CD14-positive monocyte (primary cell): ENCODE data around the gene RAI14. TPM values are rescaled to one million over a fixed set of nuclear protein-coding genes. Genes with fewer than 3 reads are reported as not detected.
"Not testable (repeated sequence)": the region's sequence is repeated elsewhere in the genome, so short reads cannot be mapped to it uniquely, and the experiment has no call there.

ENCODE experiments used
- DNase-seq, 3 donors: peaks; one replicate each; pipeline ENCODE4 v3.0.0-alpha.2; 2011 to 2022
- H2AFZ ChIP-seq: 2 replicates; pipeline ENCODE4 v1.6.0; 2012; ENCODE audit warnings: mild to moderate bottlenecking, low read depth, low read length, inconsistent platforms; ENCODE audit not compliant: insufficient read depth, poor library complexity, severe bottlenecking
- H3K27ac ChIP-seq, 2 donors: 1 replicate in 1 of 2; 2 replicates in 1 of 2; pipeline ENCODE4 v1.5.1; 2012 to 2013; ENCODE audit warnings: low read length in 2 of 2, control low read depth in 1 of 2, inconsistent platforms in 1 of 2, low read depth in 1 of 2, mild to moderate bottlenecking in 1 of 2
- H3K27me3 ChIP-seq, 2 donors: one replicate each; pipeline versions ENCODE4 v1.6.0 to v1.6.1; 2011 to 2013; ENCODE audit warnings: low read length in 2 of 2; ENCODE audit not compliant: control insufficient read depth in 2 of 2, insufficient read depth in 2 of 2
- H3K36me3 ChIP-seq, 2 donors: replicated peaks in 1 of 2; 1 replicate in 1 of 2; 2 replicates in 1 of 2; pipeline versions ENCODE4 v1.5.1 to v1.6.1; 2012 to 2013; ENCODE audit warnings: low read length in 2 of 2, control low read depth in 1 of 2, inconsistent platforms in 1 of 2, mild to moderate bottlenecking in 1 of 2; ENCODE audit not compliant: insufficient read depth in 2 of 2, control insufficient read depth in 1 of 2
- H3K4me1 ChIP-seq, 2 donors: 1 replicate in 1 of 2; 2 replicates in 1 of 2; pipeline versions ENCODE4 v1.5.1 to v1.6.1; 2012 to 2013; ENCODE audit warnings: low read length in 2 of 2, control low read depth in 1 of 2, inconsistent platforms in 1 of 2, mild to moderate bottlenecking in 1 of 2, moderate library complexity in 1 of 2; ENCODE audit not compliant: insufficient read depth in 2 of 2, control insufficient read depth in 1 of 2
- H3K4me2 ChIP-seq: replicated peaks from 2 replicates; pipeline ENCODE3; 2012; ENCODE audit warnings: low read length, moderate library complexity, mild to moderate bottlenecking; ENCODE audit not compliant: poor library complexity, severe bottlenecking; ENCODE audit errors: extremely low read depth
- H3K4me3 ChIP-seq, 3 experiments: fragments of 200-600 bp in 1 of 3; sonication (generic) in 1 of 3; replicated peaks in 1 of 3; 1 replicate in 2 of 3; 2 replicates in 1 of 3; pipeline ENCODE4 v1.5.1; 2011 to 2013; ENCODE audit warnings: low read length in 3 of 3, mild to moderate bottlenecking in 3 of 3, control low read depth in 2 of 3, low read depth in 2 of 3, inconsistent platforms in 1 of 3, moderate library complexity in 1 of 3
- H3K79me2 ChIP-seq: 2 replicates; pipeline ENCODE4 v1.6.0; 2012; ENCODE audit warnings: mild to moderate bottlenecking, control low read depth, inconsistent platforms, low read length, moderate library complexity; ENCODE audit not compliant: insufficient read depth
- H3K9ac ChIP-seq: 2 replicates; pipeline ENCODE4 v1.6.0; 2017; ENCODE audit warnings: low read length, mild to moderate bottlenecking; ENCODE audit not compliant: insufficient read depth, poor library complexity, severe bottlenecking
- H3K9me3 ChIP-seq, 2 donors: replicated peaks in 1 of 2; 1 replicate in 1 of 2; 2 replicates in 1 of 2; pipeline versions ENCODE4 v1.5.1 to v1.6.1; 2012 to 2013; ENCODE audit warnings: low read length in 2 of 2, control low read depth in 1 of 2; ENCODE audit not compliant: control insufficient read depth in 1 of 2, insufficient read depth in 1 of 2
- H4K20me1 ChIP-seq: 2 replicates; pipeline ENCODE4 v1.6.0; 2012; ENCODE audit warnings: mild to moderate bottlenecking, low read length, control low read depth, moderate library complexity; ENCODE audit not compliant: insufficient read depth
- H3K27ac Mint-ChIP-seq, 7 donors: one replicate each; pipeline ENCODE4 v1.8.0; 2020; ENCODE audit warnings: mild to moderate bottlenecking in 7 of 7, mixed read lengths in 7 of 7, moderate library complexity in 6 of 7, inconsistent platforms in 2 of 7
- H3K27me3 Mint-ChIP-seq, 3 donors: one replicate each; pipeline ENCODE4 v1.8.0; 2021 to 2022; ENCODE audit warnings: low read depth in 3 of 3, mild to moderate bottlenecking in 3 of 3, mixed read lengths in 3 of 3, moderate library complexity in 3 of 3, inconsistent platforms in 1 of 3
- H3K36me3 Mint-ChIP-seq, 2 donors: one replicate each; pipeline ENCODE4 v1.8.0; 2020; ENCODE audit warnings: mixed read lengths in 2 of 2, inconsistent platforms in 1 of 2, mild to moderate bottlenecking in 1 of 2
- H3K4me1 Mint-ChIP-seq: one replicate; pipeline ENCODE4 v1.8.0; 2020; ENCODE audit warnings: mild to moderate bottlenecking, mixed read lengths
- H3K4me3 Mint-ChIP-seq, 2 donors: one replicate each; pipeline ENCODE4 v1.8.0; 2020; ENCODE audit warnings: mild to moderate bottlenecking in 2 of 2, mixed read lengths in 2 of 2, moderate library complexity in 1 of 2
- H3K9me3 Mint-ChIP-seq, 7 donors: one replicate each; pipeline ENCODE4 v1.8.0; 2020 to 2022; ENCODE audit warnings: mixed read lengths in 7 of 7, mild to moderate bottlenecking in 6 of 7, moderate library complexity in 6 of 7, inconsistent platforms in 2 of 7
- CTCF ChIP-seq: fragments of 200-600 bp; IDR thresholded peaks from one replicate; pipeline ENCODE4 v1.8.0; 2022; ENCODE audit warnings: antibody characterized with exemption, mild to moderate bottlenecking
- WGBS: methylation state at CpG from one replicate; pipeline ENCODE4 v1.1.5; 2013; ENCODE audit warnings: missing lambda C conversion rate; ENCODE audit not compliant: insufficient coverage; 5-methylcytosine and 5-hydroxymethylcytosine counted together
- intact Hi-C, 2 donors: fragments of 100-400 bp; cut with micrococcal nuclease; formaldehyde crosslinking; loops; one replicate each; pipeline versions ENCODE4 v1.15.0 to v1.15.1; 2023
- polyA plus RNA-seq, 3 donors: library from polyadenylated mRNA; depleted of rRNA in 1 of 3; unstranded in 2 of 3; stranded (reverse) in 1 of 3; fragments of 300-500 nt in 2 of 3; fragments of >200 nt in 1 of 3; fragmentation: Illumina TruSeq in 2 of 3; gene quantifications; 1 replicate in 2 of 3; 2 replicates in 1 of 3; pipeline ENCODE4 v1.2.3, GENCODE V29; 2012 to 2021

The RAI14 gene
- polyA plus RNA-seq, 3 donors = 0.08 TPM; not detected in 2

- Histone ChIP-seq H3K9me3 (peaks cover 0 to 3% of the 10 kb centered on the region in 2 donors), H3K4me3 (no peak overlapping the region), H3K4me1 (no peaks in the 10 kb centered on the region), H3K36me3 (no peaks in the 10 kb centered on the region), H3K9ac (no peak overlapping the region), H2AFZ (no peak overlapping the region), H3K79me2 (no peaks in the 10 kb centered on the region), H3K4me2 (no peak overlapping the region), H3K27me3 (no peaks in the 10 kb centered on the region), H3K27ac (no peak overlapping the region), H4K20me1 (no peaks in the 10 kb centered on the region)
- no peak for DNase-seq
- H3K4me3 Mint-ChIP-seq = no peak overlapping the region
- peaks cover 0 to 3% (median 0%) of the 10 kb centered on the region in 3 donors for H3K27me3 Mint-ChIP-seq
- no peak overlapping the region for H3K27ac Mint-ChIP-seq
- TF ChIP-seq CTCF = no peak
- peaks cover 11% of the 10 kb centered on the region for H3K4me1 Mint-ChIP-seq
- intact Hi-C loops = no loop called here
- peaks cover 0 to 20% (median 6%) of the 10 kb centered on the region in 7 donors for H3K9me3 Mint-ChIP-seq
- no peaks in the 10 kb centered on the region for H3K36me3 Mint-ChIP-seq
- no CpG with 5 or more reads among the region's 1 CpG for WGBS
Observed at GRCh38 chr5:34775886-34776285, 119.8 kb downstream of the RAI14 start.

GRCh38 chr5:34778091-34778850 lies 122.1 kb downstream of the RAI14 start:
- H3K36me3 ChIP-seq = no peaks in the 10 kb centered on the region
- no peak overlapping the region for H3K4me3 ChIP-seq
- H4K20me1 ChIP-seq = no peaks in the 10 kb centered on the region
- Mint-ChIP-seq H3K4me3 (no peak overlapping the region), H3K27ac (no peak overlapping the region), H3K36me3 (no peaks in the 10 kb centered on the region), H3K27me3 (peaks cover 0 to 2% (median 2%) of the 10 kb centered on the region in 3 donors), H3K4me1 (no peaks in the 10 kb centered on the region), H3K9me3 (peaks cover 7 to 31% (median 15%) of the 10 kb centered on the region in 7 donors)
- H3K27me3 ChIP-seq = no peaks in the 10 kb centered on the region
- no peaks in the 10 kb centered on the region for H3K79me2 ChIP-seq
- no peak overlapping the region for H2AFZ ChIP-seq
- H3K9me3 ChIP-seq = peaks cover 0 to 11% of the 10 kb centered on the region in 2 donors
- no peak overlapping the region for H3K4me2 ChIP-seq
- no peak for TF ChIP-seq CTCF
- no peak overlapping the region for H3K27ac ChIP-seq
- no peak overlapping the region for H3K9ac ChIP-seq
- WGBS = 100% methylated on average over 2 of the region's 8 CpGs
- DNase-seq = no peak
- intact Hi-C loops = no loop called here
- no peaks in the 10 kb centered on the region for H3K4me1 ChIP-seq

GRCh38 chr5:34783892-34784291 lies 127.8 kb downstream of the RAI14 start:
- H3K9me3 ChIP-seq = peaks cover 0 to 20% of the 10 kb centered on the region in 2 donors
- WGBS = no CpG with 5 or more reads among the region's 4 CpGs
- H3K27ac Mint-ChIP-seq, H3K27me3 ChIP-seq, H3K36me3 ChIP-seq, H3K27ac ChIP-seq, H3K4me3 ChIP-seq, intact Hi-C loops, H3K27me3 Mint-ChIP-seq, H3K4me3 Mint-ChIP-seq, H4K20me1 ChIP-seq, H3K36me3 Mint-ChIP-seq, H2AFZ ChIP-seq, H3K9ac ChIP-seq, H3K79me2 ChIP-seq, H3K4me1 ChIP-seq, H3K4me2 ChIP-seq, H3K4me1 Mint-ChIP-seq, DNase-seq: not testable (repeated sequence)
- peaks cover 7 to 27% (median 15%) of the 10 kb centered on the region in 7 donors for H3K9me3 Mint-ChIP-seq
